Tibial nerve (tissue), 3 donors: ENCODE measurements around the gene GASK1A.

ENCODE experiments used
- CTCF ChIP-seq, 5 experiments: fragments of 200-600 bp in 3 of 5; fragments of 450-650 bp in 2 of 5; sonication (generic) in 3 of 5; IDR thresholded peaks; one replicate each; pipeline ENCODE4 v1.5.1; 2016 to 2019; ENCODE audit warnings: antibody characterized with exemption in 5 of 5, mild to moderate bottlenecking in 3 of 5, moderate library complexity in 2 of 5
- POLR2A ChIP-seq, 2 donors: fragments of 450-650 bp; IDR thresholded peaks; one replicate each; pipeline ENCODE4 v1.6.1; 2017; ENCODE audit warnings: antibody characterized with exemption in 2 of 2, mild to moderate bottlenecking in 2 of 2, moderate library complexity in 2 of 2

GRCh38 chr3:42980209-42980608 lies 1.1 kb downstream of the GASK1A start:
- no peak for TF ChIP-seq CTCF (IDR thresholded peaks at IDR 0.05)
- no peak for TF ChIP-seq POLR2A (IDR thresholded peaks at IDR 0.05)
